K562 (cell line): ENCODE measurements around the gene PSME4. TPM values are rescaled to one million over a fixed set of nuclear protein-coding genes. Genes with fewer than 3 reads are reported as not detected.

Source experiments
- ATAC-seq: fragments of 200-7000 bp; cut with Tn5 transposase; 3 replicates; pipeline ENCODE4 v1.9.1; 2020; ENCODE audit warnings: moderate library complexity
- BruUV-seq: library from RNA; stranded (reverse); fragments of 400-500 nt; replicated peaks from 2 replicates; lab custom pipeline; 2021; lab: Mats Ljungman, UMichigan
- CTCF ChIA-PET: fragments of 300-600 bp; formaldehyde crosslinking; extraction: SDS; loops from one replicate; lab custom pipeline; 2021; ENCODE audit warnings: low intra/inter-chr PET ratio; lab: Yijun Ruan, JAX
- POLR2A ChIA-PET: fragments of 300-600, 350-650 bp; sonication (Branson Sonifier 250); formaldehyde crosslinking; extraction: SDS; loops from one replicate; lab custom pipeline; 2021; ENCODE audit warnings: antibody characterized with exemption, inconsistent platforms; lab: Yijun Ruan, JAX
- DNase-seq, 4 experiments: peaks; one replicate each; pipeline versions ENCODE4 v3.0.0 to v3.0.0-alpha.2; 2011 to 2018; ENCODE audit warnings: low spot score in 3 of 4, mixed read lengths in 3 of 4; ENCODE audit errors: extremely low read depth in 1 of 4
- FAIRE-seq: peaks from 2 replicates; lab custom pipeline; 2011; peaks lifted over from hg19 to GRCh38; lab: Jason Lieb, UNC
- H2AFZ ChIP-seq: 2 replicates; pipeline ENCODE4 v1.6.0; 2011; ENCODE audit warnings: low read depth, low read length, control low read depth, inconsistent platforms
- H3K27ac ChIP-seq: fragments of 200-600 bp; 3 replicates; pipeline ENCODE4 v1.8.0; 2011; ENCODE audit warnings: low read depth, mild to moderate bottlenecking, control low read depth, inconsistent platforms, low read length, moderate library complexity, mixed read lengths; ENCODE audit errors: extremely low read depth
- H3K27me3 ChIP-seq, 2 experiments: fragments of 300-600 bp in 1 of 2; 2 replicates in 1 of 2; 3 replicates in 1 of 2; pipeline versions ENCODE4 v1.6.0 to v1.8.0; 2011; ENCODE audit warnings: inconsistent platforms in 2 of 2, low read length in 2 of 2, mild to moderate bottlenecking in 1 of 2, mixed read lengths in 1 of 2, moderate library complexity in 1 of 2; ENCODE audit not compliant: control insufficient read depth in 2 of 2, insufficient read depth in 2 of 2
- H3K36me3 ChIP-seq: fragments of 300-600 bp; 3 replicates; pipeline ENCODE4 v1.8.0; 2011; ENCODE audit warnings: mild to moderate bottlenecking, low read length, inconsistent platforms; ENCODE audit not compliant: control insufficient read depth, insufficient read depth
- H3K4me1 ChIP-seq, 2 experiments: fragments of 200-600 bp in 1 of 2; replicated peaks in 1 of 2; 2 replicates in 1 of 2; 3 replicates in 1 of 2; pipeline versions ENCODE4 v1.5.1 to v1.8.0; 2011; ENCODE audit warnings: inconsistent platforms in 2 of 2, low read length in 2 of 2, mild to moderate bottlenecking in 1 of 2, mixed read lengths in 1 of 2, moderate library complexity in 1 of 2; ENCODE audit not compliant: control insufficient read depth in 2 of 2, insufficient read depth in 2 of 2
- H3K4me2 ChIP-seq: 2 replicates; pipeline ENCODE4 v1.6.1; 2011; ENCODE audit warnings: low read length, control low read depth, inconsistent platforms, mixed read lengths; ENCODE audit not compliant: insufficient read depth
- H3K4me3 ChIP-seq: fragments of 200-600 bp; sonication (generic), shearing (Covaris generic); 2 replicates; pipeline ENCODE4 v1.5.1; 2016; ENCODE audit warnings: control low read depth, inconsistent platforms
- H3K79me2 ChIP-seq: fragments of 200-600 bp; 3 replicates; pipeline ENCODE4 v1.8.0; 2011; ENCODE audit warnings: low read length, inconsistent platforms; ENCODE audit not compliant: control insufficient read depth, insufficient read depth
- H3K9ac ChIP-seq, 2 experiments: 2 replicates each; pipeline versions ENCODE4 v1.6.0 to v1.6.1; 2011; ENCODE audit warnings: low read depth in 2 of 2, low read length in 2 of 2, control low read depth in 1 of 2, inconsistent platforms in 1 of 2, mild to moderate bottlenecking in 1 of 2, mixed read lengths in 1 of 2; ENCODE audit not compliant: insufficient read depth in 1 of 2
- H3K9me1 ChIP-seq: one replicate; pipeline ENCODE4 v1.6.0; 2011; ENCODE audit warnings: inconsistent platforms, mild to moderate bottlenecking, low read length, moderate library complexity; ENCODE audit not compliant: control insufficient read depth, insufficient read depth
- H3K9me3 ChIP-seq: replicated peaks from 2 replicates; pipeline ENCODE4 v1.5.1; 2011; ENCODE audit warnings: low read depth, low read length, inconsistent platforms; ENCODE audit not compliant: control insufficient read depth, insufficient read depth
- H4K20me1 ChIP-seq: replicated peaks from 2 replicates; pipeline ENCODE4 v1.6.1; 2011; ENCODE audit warnings: low read length, inconsistent platforms, mixed read lengths; ENCODE audit not compliant: control insufficient read depth, insufficient read depth
- EP300 ChIP-seq: IDR thresholded peaks from 2 replicates; pipeline ENCODE4 v1.6.1; 2012; ENCODE audit warnings: low read length, improper control_type of control experiment
- HMG20A ChIP-seq: fragments of 450-650 bp; formaldehyde crosslinking; conservative IDR thresholded peaks from 2 replicates; pipeline ENCODE4 v1.4.0; 2020; ENCODE audit warnings: mild to moderate bottlenecking, mixed read lengths
- KAT8 ChIP-seq: fragments of 450-650 bp; IDR thresholded peaks from 2 replicates; pipeline ENCODE4 v1.6.1; 2016; ENCODE audit warnings: low read depth, mild to moderate bottlenecking
- NFXL1 ChIP-seq: fragments of 450-650 bp; formaldehyde crosslinking; IDR thresholded peaks from 2 replicates; pipeline ENCODE4 v1.4.0; 2021; ENCODE audit warnings: mild to moderate bottlenecking
- POLR2G ChIP-seq: fragments of 200-400 bp; formaldehyde crosslinking; IDR thresholded peaks from 2 replicates; pipeline ENCODE4 v1.6.1; 2017; ENCODE audit warnings: low read depth, mild to moderate bottlenecking, antibody characterized with exemption, low read length, moderate library complexity
- RBM22 ChIP-seq: fragments of 200-400 bp; formaldehyde crosslinking; IDR thresholded peaks from 2 replicates; pipeline ENCODE4 v1.6.1; 2018; ENCODE audit warnings: low read length, low read depth; ENCODE audit not compliant: poor library complexity, severe bottlenecking
- SAP30 ChIP-seq: fragments of 200-600 bp; sonication (generic); IDR thresholded peaks from 2 replicates; pipeline ENCODE4 v1.6.1; 2012; ENCODE audit warnings: borderline replicate concordance, low read depth, mild to moderate bottlenecking, moderate library complexity, low read length, control low read depth, inconsistent platforms; ENCODE audit not compliant: insufficient read depth, poor library complexity, severe bottlenecking
- TEAD1 ChIP-seq, 2 experiments: fragments of 450-650 bp in 1 of 2; sonication (generic) in 1 of 2; formaldehyde crosslinking; IDR thresholded peaks; 2 replicates each; pipeline versions ENCODE4 v1.4.0 to v1.8.0; 2020 to 2022; ENCODE audit warnings: mild to moderate bottlenecking in 2 of 2, missing genetic modification reagents in 1 of 2
- ZEB2 ChIP-seq: fragments of 450-650 bp; IDR thresholded peaks from 2 replicates; pipeline ENCODE4 v1.6.1; 2016
- ZNF184 ChIP-seq: sonication (generic); formaldehyde crosslinking; IDR thresholded peaks from 2 replicates; pipeline ENCODE4 v1.5.0; 2020; ENCODE audit warnings: missing genetic modification reagents
- ZNF444 ChIP-seq: fragments of 250-450 bp; sonication (Bioruptor Pico); IDR thresholded peaks from 2 replicates; pipeline ENCODE4 v1.4.0; 2020; ENCODE audit warnings: mild to moderate bottlenecking, moderate library complexity
- ZNF584 ChIP-seq: fragments of 200-800 bp; sonication (Bioruptor generic); IDR thresholded peaks from 2 replicates; pipeline ENCODE4 v1.6.1; 2016; ENCODE audit warnings: low read depth, mild to moderate bottlenecking, missing genetic modification characterization, missing compliant biosample characterization
- WGBS: fragments of 100-300 bp; shearing (Covaris generic); methylation state at CpG from one replicate; pipeline ENCODE4 v1.1.6; 2016; ENCODE audit warnings: low coverage, mixed read lengths; ENCODE audit not compliant: insufficient coverage; ENCODE audit errors: missing lambda C conversion rate; 5-methylcytosine and 5-hydroxymethylcytosine counted together
- in situ Hi-C: fragments of 300-500 bp; cut with MboI; formaldehyde crosslinking; loops from 4 replicates; pipeline ENCODE4 v1.15.0; 2018; ENCODE audit warnings: inconsistent platforms, mixed read lengths
- intact Hi-C: fragments of 100-400 bp; cut with micrococcal nuclease; formaldehyde crosslinking; loops from 2 replicates; pipeline ENCODE4 v1.14.2; 2022
- polyA plus RNA-seq, 8 experiments: library from polyadenylated mRNA; depleted of rRNA in 4 of 8; stranded (reverse) in 5 of 8; unstranded in 3 of 8; fragments of >200 nt; fragmentation: Nextera tagmentation in 2 of 8; fragmentation: Illumina TruSeq in 1 of 8; extraction: Ambion mirVana in 2 of 8; extraction: Trizol in 1 of 8; gene quantifications; 2 replicates each; pipeline versions ENCODE4 v1.2.1 to v1.2.3, GENCODE V29; 2011 to 2014; ENCODE audit warnings: inconsistent platforms in 1 of 8, missing spikeins in 1 of 8
- total RNA-seq, 7 experiments: library from RNA; depleted of rRNA in 6 of 7; stranded (reverse); fragments of >200 nt in 6 of 7; fragmentation: Illumina TruSeq in 2 of 7; extraction: Trizol in 2 of 7; gene quantifications; 2 replicates each; pipeline versions ENCODE4 v1.2.1 to v1.2.3, GENCODE V29; 2011 to 2021; ENCODE audit warnings: low replicate concordance in 1 of 7
- TF ChIP-seq, protein P1 (sequence below): sonication (generic); formaldehyde crosslinking; IDR thresholded peaks from 2 replicates; pipeline ENCODE4 v1.8.1; 2023; ENCODE audit warnings: mild to moderate bottlenecking, missing genetic modification reagents
- TF ChIP-seq, protein P2 (sequence below): fragments of 250-450 bp; sonication (Bioruptor Pico); IDR thresholded peaks from 2 replicates; pipeline ENCODE4 v1.5.0; 2021

Gene PSME4
- total and polyA plus RNA-seq, 9 of the 15 experiments (the other 6 are each of a cell fraction or from before 2014, with no cell fraction given) = 24.3 to 77.8 (median 40.5) TPM

DNA sequence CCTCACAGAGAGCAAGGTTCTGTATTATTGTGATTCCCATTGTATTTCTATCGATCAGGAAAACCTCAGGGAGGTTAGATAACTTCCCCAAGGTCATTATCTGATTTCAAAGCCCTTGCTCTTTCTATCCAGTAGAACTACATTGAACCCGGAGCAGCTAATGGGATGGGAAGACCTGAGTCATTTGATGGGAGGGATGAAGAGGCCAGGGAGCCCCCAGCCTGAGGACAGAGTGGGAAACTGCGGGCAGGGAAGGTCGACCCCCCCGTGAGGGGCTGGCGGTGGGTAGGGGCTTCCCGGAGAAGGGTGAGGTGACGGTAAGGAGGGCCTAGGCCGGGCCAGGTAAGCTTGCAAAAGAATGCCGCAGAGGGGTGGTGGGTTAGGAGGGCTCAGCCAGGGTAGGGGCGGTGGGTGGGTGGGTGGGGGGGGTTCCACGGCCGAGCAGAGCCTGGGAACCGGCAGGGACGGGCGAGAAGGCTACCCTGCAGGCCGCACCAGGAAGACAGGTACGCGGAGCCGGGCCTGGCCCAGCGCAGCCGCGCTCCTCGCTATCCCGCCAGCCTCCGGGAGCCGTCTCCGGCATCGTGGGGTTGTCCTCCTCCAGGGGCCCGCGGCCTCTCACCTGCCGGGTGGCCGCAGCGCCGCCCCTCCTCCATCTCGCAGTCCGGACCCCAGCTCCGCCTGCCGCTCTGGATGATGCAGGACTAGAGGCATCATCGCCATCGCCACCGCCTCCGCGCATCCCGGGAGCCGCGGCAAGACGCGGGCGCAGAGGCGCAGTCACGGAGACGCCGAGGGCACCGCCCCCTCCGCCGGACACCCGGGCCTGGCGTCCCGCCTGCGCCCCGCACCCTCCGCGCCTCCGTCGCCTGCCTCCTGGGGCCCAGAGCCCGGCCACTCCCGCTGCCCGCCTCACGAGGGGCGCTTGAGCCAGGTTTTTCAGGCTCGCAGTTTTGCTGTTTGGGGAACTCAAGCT, 111.3 kb downstream of the PSME4 start, which contains the start of gene GPR75:
TSS of gene GPR75 (minus strand) at position 762 of the 976 bp plus-strand sequence. CDS start 5,211 bp downstream, outside the sequence.
- CTCF ChIA-PET = no interaction called here
- no TSS peak for BruUV-seq
- Histone ChIP-seq H4K20me1 (no peaks in the 10 kb centered on the region), H3K9me3 (no peaks in the 10 kb centered on the region), H3K79me2 (no peaks in the 10 kb centered on the region), H2AFZ (no peak within 1 kb of the TSS), H3K9me1 (no peaks in the 10 kb centered on the region), H3K9ac (no peak within 1 kb of the TSS), H3K27me3 (no peaks in the 10 kb centered on the region), H3K27ac (no peak within 1 kb of the TSS), H3K4me1 (no peaks in the 10 kb centered on the region; a peak in 1 of 5 replicates), H3K4me2 (no peak within 1 kb of the TSS), H3K36me3 (peaks cover 37% of the 10 kb centered on the region; the same call in 2 of the 3 replicates), H3K4me3 (no peak within 1 kb of the TSS)
- in situ Hi-C loops = no loop called here
- no peak for FAIRE-seq
- TF ChIP-seq ZNF584 (CRISPR knock-in tag) (no peak), EP300 (no peak), NFXL1 (no peak), POLR2G (peak; percentile 63; the same call in 1 of the 2 replicates), TEAD1 (CRISPR knock-in tag; IDR thresholded peaks at IDR 0.05) (no peak), ZNF444 (CRISPR knock-in tag) (no peak), SAP30 (no peak), HMG20A (CRISPR knock-in tag) (no peak), ZEB2 (no peak), RBM22 (peak; percentile 31), KAT8 (no peak), ZNF184 (CRISPR knock-in tag) (no peak)
- TF ChIP-seq, protein P1, sequence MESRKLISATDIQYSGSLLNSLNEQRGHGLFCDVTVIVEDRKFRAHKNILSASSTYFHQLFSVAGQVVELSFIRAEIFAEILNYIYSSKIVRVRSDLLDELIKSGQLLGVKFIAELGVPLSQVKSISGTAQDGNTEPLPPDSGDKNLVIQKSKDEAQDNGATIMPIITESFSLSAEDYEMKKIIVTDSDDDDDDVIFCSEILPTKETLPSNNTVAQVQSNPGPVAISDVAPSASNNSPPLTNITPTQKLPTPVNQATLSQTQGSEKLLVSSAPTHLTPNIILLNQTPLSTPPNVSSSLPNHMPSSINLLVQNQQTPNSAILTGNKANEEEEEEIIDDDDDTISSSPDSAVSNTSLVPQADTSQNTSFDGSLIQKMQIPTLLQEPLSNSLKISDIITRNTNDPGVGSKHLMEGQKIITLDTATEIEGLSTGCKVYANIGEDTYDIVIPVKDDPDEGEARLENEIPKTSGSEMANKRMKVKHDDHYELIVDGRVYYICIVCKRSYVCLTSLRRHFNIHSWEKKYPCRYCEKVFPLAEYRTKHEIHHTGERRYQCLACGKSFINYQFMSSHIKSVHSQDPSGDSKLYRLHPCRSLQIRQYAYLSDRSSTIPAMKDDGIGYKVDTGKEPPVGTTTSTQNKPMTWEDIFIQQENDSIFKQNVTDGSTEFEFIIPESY (CRISPR knock-in tag) = peak; percentile 65
- TF ChIP-seq, protein P2, sequence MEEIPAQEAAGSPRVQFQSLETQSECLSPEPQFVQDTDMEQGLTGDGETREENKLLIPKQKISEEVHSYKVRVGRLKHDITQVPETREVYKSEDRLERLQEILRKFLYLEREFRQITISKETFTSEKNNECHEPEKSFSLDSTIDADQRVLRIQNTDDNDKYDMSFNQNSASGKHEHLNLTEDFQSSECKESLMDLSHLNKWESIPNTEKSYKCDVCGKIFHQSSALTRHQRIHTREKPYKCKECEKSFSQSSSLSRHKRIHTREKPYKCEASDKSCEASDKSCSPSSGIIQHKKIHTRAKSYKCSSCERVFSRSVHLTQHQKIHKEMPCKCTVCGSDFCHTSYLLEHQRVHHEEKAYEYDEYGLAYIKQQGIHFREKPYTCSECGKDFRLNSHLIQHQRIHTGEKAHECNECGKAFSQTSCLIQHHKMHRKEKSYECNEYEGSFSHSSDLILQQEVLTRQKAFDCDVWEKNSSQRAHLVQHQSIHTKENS (CRISPR knock-in tag) = no peak
- no peak for DNase-seq
- POLR2A ChIA-PET = no interaction called here
- ATAC-seq = no peak
- intact Hi-C loops = no loop called here
- WGBS = 92% methylated on average over 16 of the region's 72 CpGs
